ENCODE measurements around the gene RBBP5. TPM values are rescaled to one million over a fixed set of nuclear protein-coding genes. Genes with fewer than 3 reads are reported as not detected.

RBBP5 gene
- polyA plus RNA-seq, 1 experiment, result 16.0 TPM

DNA sequence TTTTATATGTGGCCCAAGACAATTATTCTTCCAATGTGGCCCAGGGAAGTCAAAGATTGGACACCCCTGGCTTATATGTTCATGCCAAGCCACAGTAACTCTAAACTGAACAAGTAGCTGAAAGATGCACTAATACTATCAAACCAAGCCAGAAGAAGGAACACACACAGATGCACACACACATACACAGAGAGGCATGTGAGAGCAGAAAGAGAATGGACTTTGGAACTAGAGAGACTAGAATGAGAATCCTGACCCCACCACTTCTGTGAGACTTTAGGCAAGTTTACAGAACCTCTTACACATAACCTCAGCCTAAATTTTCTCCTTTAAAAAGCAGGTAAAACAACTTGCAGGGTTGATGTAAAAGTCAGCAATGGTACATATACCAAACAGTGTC lies 26.4 kb downstream of the RBBP5 start:
- H3K4me3 ChIP-seq (ENCODE audit: low read depth, low read length), result no peak overlapping the region
- no peak overlapping the region for H3K27ac ChIP-seq (ENCODE audit: low read depth, low read length)
- H3K27me3 ChIP-seq (ENCODE audit: control insufficient read depth, insufficient read depth, low read length), result no peaks in the 10 kb centered on the region
- POLR2A ChIA-PET, result no interaction called here
- H3K9me3 ChIP-seq (ENCODE audit: control insufficient read depth, insufficient read depth, low read length), result no peaks in the 10 kb centered on the region
- CTCF ChIA-PET, result interaction anchor here (1.3 kb wide), 1 partner anchor 46 kb away, joined by 4 read pairs; no protein-coding TSS in a partner anchor
- DNase-seq (ENCODE audit: low read depth, low spot score), result no peak
- TF ChIP-seq, protein P1, sequence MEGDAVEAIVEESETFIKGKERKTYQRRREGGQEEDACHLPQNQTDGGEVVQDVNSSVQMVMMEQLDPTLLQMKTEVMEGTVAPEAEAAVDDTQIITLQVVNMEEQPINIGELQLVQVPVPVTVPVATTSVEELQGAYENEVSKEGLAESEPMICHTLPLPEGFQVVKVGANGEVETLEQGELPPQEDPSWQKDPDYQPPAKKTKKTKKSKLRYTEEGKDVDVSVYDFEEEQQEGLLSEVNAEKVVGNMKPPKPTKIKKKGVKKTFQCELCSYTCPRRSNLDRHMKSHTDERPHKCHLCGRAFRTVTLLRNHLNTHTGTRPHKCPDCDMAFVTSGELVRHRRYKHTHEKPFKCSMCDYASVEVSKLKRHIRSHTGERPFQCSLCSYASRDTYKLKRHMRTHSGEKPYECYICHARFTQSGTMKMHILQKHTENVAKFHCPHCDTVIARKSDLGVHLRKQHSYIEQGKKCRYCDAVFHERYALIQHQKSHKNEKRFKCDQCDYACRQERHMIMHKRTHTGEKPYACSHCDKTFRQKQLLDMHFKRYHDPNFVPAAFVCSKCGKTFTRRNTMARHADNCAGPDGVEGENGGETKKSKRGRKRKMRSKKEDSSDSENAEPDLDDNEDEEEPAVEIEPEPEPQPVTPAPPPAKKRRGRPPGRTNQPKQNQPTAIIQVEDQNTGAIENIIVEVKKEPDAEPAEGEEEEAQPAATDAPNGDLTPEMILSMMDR (IDR thresholded peaks at IDR 0.05; ENCODE audit: low read depth, low read length), result no peak

DNA sequence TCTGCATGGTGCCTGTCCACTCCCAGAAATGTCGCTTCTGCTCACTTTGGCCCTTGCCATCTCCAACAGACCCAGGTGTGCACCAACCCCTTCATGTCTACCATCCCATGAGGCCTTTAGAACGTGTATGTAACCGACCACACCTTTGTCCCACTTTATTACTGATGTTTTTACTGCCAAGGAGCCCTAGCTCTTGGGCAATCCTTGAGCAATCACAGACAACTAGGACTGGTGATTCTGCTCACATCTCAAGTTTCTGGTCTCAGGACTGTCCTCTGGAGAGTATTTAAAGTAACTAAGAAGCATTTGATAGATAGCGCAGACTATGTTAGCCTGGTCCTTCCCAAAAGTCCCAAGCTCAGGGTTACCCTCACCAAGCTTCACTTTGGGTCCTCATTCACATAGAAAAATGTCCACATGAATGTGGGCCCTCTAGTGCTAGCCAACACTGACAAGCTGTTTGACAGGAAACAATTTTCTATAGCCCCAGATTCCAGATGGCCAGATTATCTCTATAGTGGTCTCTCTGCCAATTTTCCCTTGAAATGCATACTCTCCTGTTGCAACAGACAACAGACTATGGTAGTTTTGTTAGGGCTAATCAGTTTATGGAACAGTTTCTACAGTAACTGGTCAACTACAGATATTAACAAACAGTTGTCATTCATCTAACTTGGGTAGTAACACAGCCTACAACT lies 30.6 kb downstream of the RBBP5 start:
- TF ChIP-seq, protein P1 (IDR thresholded peaks at IDR 0.05; ENCODE audit: low read depth, low read length), result no peak
- Histone ChIP-seq H3K9me3 (ENCODE audit: control insufficient read depth, insufficient read depth, low read length) (no peaks in the 10 kb centered on the region), H3K27me3 (ENCODE audit: control insufficient read depth, insufficient read depth, low read length) (no peaks in the 10 kb centered on the region), H3K4me3 (ENCODE audit: low read depth, low read length) (no peak overlapping the region), H3K27ac (ENCODE audit: low read depth, low read length) (no peak overlapping the region)
- CTCF ChIA-PET, result interaction anchor here (2.2 to 7.1 kb wide), 2 partner anchors 30 to 165 kb away, joined by 11 to 57 read pairs; no protein-coding TSS in a partner anchor
- no peak for DNase-seq (ENCODE audit: low read depth, low spot score)
- POLR2A ChIA-PET, result no interaction called here

DNA sequence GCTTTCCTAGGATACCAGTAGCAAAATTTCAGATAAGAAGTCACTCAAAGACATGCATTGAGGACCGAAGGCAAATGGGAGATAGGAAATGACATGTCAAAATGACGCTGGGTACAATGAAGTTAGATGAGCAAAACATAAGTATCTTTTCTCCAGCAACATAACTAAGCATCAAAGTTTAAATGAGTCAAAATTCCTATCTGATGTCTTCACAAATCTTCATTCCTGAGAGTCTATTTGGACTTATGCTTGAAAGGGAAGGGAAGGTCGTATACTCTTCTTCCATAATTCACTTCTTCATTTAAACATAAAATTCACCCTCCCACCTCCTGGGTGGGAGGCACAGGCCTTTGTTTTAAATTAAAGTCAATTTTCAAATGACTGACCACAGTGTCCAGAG lies 33.4 kb downstream of the RBBP5 start:
- Histone ChIP-seq H3K27me3 (ENCODE audit: control insufficient read depth, insufficient read depth, low read length) (no peaks in the 10 kb centered on the region), H3K9me3 (ENCODE audit: control insufficient read depth, insufficient read depth, low read length) (no peaks in the 10 kb centered on the region), H3K4me3 (ENCODE audit: low read depth, low read length) (no peak overlapping the region), H3K27ac (ENCODE audit: low read depth, low read length) (no peak overlapping the region)
- peak; percentile 4 for DNase-seq (ENCODE audit: low read depth, low spot score)
- TF ChIP-seq, protein P1 (IDR thresholded peaks at IDR 0.05; ENCODE audit: low read depth, low read length), result no peak
- ChIA-PET CTCF (interaction anchor here (1.2 to 7.1 kb wide), 4 partner anchors 27 to 168 kb away, joined by 3 to 57 read pairs (median 5); partner anchors contain the start of gene RBBP5), POLR2A (no interaction called here)

DNA sequence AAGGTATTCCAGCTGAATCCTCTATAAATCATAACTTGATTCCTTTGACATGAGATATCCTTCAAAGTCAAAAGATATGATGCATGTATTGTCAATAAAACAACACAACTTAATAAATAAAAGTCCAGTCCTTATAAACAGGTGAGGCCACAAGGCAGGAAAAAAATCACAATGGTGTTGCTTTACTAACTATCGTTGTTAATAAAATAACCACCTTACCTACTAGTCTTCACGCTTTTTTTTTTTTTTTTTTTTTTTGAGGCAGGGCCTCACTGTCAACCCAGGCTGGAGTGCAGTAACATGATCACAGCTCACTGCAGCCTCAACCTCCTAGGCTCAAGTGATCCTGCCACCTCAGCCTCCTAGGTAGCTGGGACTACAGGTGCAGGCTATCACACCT lies 37.4 kb downstream of the RBBP5 start, which contains the start of gene TMEM81:
TSS of gene TMEM81 (minus strand) at position 101 of the 400 bp plus-strand sequence. CDS start 140 bp downstream, outside the sequence.
- ChIA-PET POLR2A (interaction anchor here (0.8 kb wide), 1 partner anchor 41 kb away, joined by 8 read pairs; no protein-coding TSS in a partner anchor), CTCF (interaction anchor here (0.6 to 13.6 kb wide), 3 partner anchors 9 to 30 kb away, joined by 3 to 106 read pairs (median 4); no protein-coding TSS in a partner anchor)
- Histone ChIP-seq H3K27ac (ENCODE audit: low read depth, low read length) (no peak within 1 kb of the TSS), H3K9me3 (ENCODE audit: control insufficient read depth, insufficient read depth, low read length) (no peaks in the 10 kb centered on the region), H3K27me3 (ENCODE audit: control insufficient read depth, insufficient read depth, low read length) (no peaks in the 10 kb centered on the region), H3K4me3 (ENCODE audit: low read depth, low read length) (no peak within 1 kb of the TSS)
- no peak for DNase-seq (ENCODE audit: low read depth, low spot score)
- TF ChIP-seq, protein P1 (IDR thresholded peaks at IDR 0.05; ENCODE audit: low read depth, low read length), result no peak

DNA sequence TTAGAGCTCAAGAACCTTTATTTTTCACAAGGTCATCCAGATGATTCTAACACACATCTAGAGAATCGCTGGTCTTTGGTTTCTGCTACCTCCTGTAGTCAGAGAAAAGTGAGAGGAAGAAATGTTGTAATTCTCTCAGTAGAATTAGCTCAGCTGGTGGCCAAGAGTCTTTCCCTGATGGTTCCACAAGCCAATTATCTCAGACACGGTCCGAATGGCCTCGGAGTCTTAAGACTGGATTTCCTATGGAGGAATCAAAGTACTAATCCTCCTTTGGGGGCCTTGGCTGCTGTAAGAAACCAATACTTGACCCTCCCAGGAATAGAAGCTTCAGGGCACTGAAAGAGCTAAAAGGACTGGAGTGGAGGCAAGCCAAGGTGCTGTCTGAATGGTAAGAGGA lies 39.3 kb downstream of the RBBP5 start:
- DNase-seq (ENCODE audit: low read depth, low spot score), result no peak
- ChIA-PET CTCF (interaction anchor here (2.2 to 13.6 kb wide), 2 partner anchors 20 to 175 kb away, joined by 8 to 106 read pairs; no protein-coding TSS in a partner anchor), POLR2A (no interaction called here)
- Histone ChIP-seq H3K27me3 (ENCODE audit: control insufficient read depth, insufficient read depth, low read length) (no peaks in the 10 kb centered on the region), H3K27ac (ENCODE audit: low read depth, low read length) (no peak overlapping the region), H3K9me3 (ENCODE audit: control insufficient read depth, insufficient read depth, low read length) (no peaks in the 10 kb centered on the region), H3K4me3 (ENCODE audit: low read depth, low read length) (no peak overlapping the region)
- TF ChIP-seq, protein P1 (IDR thresholded peaks at IDR 0.05; ENCODE audit: low read depth, low read length), result no peak
